IMR-90 (cell line): Measurements from ENCODE around the gene HADHB. TPM values are rescaled to one million over a fixed set of nuclear protein-coding genes. Genes with fewer than 3 reads are reported as not detected.

Source experiments
- ATAC-seq: fragments of 200-7000 bp; cut with Tn5 transposase; 2 replicates; pipeline ENCODE4 v1.9.1; 2020; ENCODE audit warnings: low read depth, mild to moderate bottlenecking, moderate library complexity
- BruUV-seq: library from RNA; stranded (reverse); fragments of 400-500 nt; replicated peaks from 2 replicates; lab custom pipeline; 2021; lab: Mats Ljungman, UMichigan
- CTCF ChIA-PET: fragments of 300-600 bp; formaldehyde crosslinking; extraction: SDS; loops from one replicate; lab custom pipeline; 2021; ENCODE audit warnings: antibody characterized with exemption; lab: Yijun Ruan, JAX
- POLR2A ChIA-PET: fragments of 300-600 bp; sonication (Branson Sonifier 250); formaldehyde crosslinking; loops from one replicate; lab custom pipeline; 2022; ENCODE audit warnings: antibody characterized with exemption; ENCODE audit not compliant: unreplicated experiment; lab: Charles Lee
- DNase-seq: peaks from one replicate; pipeline ENCODE4 v3.0.0; 2013
- H2AFZ ChIP-seq: replicated peaks from 2 replicates; pipeline ENCODE3; 2013; ENCODE audit warnings: low read length, mild to moderate bottlenecking; ENCODE audit not compliant: poor library complexity
- H2AK5ac ChIP-seq: 2 replicates; pipeline ENCODE4 v1.6.1; 2013; ENCODE audit warnings: low read depth, low read length, inconsistent platforms
- H2AK9ac ChIP-seq: replicated peaks from 2 replicates; pipeline ENCODE3; 2013; ENCODE audit warnings: mild to moderate bottlenecking, low read depth, low read length, moderate library complexity; ENCODE audit not compliant: poor library complexity
- H2BK120ac ChIP-seq: 2 replicates; pipeline ENCODE4 v1.6.1; 2013; ENCODE audit warnings: low read depth, low read length, inconsistent platforms
- H2BK15ac ChIP-seq: 3 replicates; pipeline ENCODE4 v1.6.1; 2013; ENCODE audit warnings: low read depth, low read length, inconsistent platforms
- H2BK20ac ChIP-seq: 2 replicates; pipeline ENCODE4 v1.6.1; 2013; ENCODE audit warnings: low read depth, mild to moderate bottlenecking, inconsistent platforms, low read length, moderate library complexity
- H2BK5ac ChIP-seq: 2 replicates; pipeline ENCODE4 v1.6.1; 2013; ENCODE audit warnings: mild to moderate bottlenecking, low read depth, low read length, inconsistent platforms; ENCODE audit not compliant: poor library complexity, severe bottlenecking
- H3K14ac ChIP-seq: replicated peaks from 2 replicates; pipeline ENCODE4 v1.6.1; 2013; ENCODE audit warnings: low read depth, low read length, inconsistent platforms
- H3K18ac ChIP-seq: 2 replicates; pipeline ENCODE4 v1.6.1; 2013; ENCODE audit warnings: low read depth, low read length, control low read depth
- H3K23ac ChIP-seq: 2 replicates; pipeline ENCODE4 v1.6.1; 2013; ENCODE audit warnings: low read depth, low read length, inconsistent platforms
- H3K27ac ChIP-seq: 2 replicates; pipeline ENCODE4 v1.5.1; 2013; ENCODE audit warnings: mild to moderate bottlenecking, control low read depth, low read length; ENCODE audit not compliant: insufficient read depth
- H3K27me3 ChIP-seq: 2 replicates; pipeline ENCODE4 v1.6.1; 2013; ENCODE audit warnings: low read length; ENCODE audit not compliant: control insufficient read depth, insufficient read depth
- H3K36me3 ChIP-seq: 2 replicates; pipeline ENCODE4 v1.6.1; 2013; ENCODE audit warnings: low read length, mixed read lengths; ENCODE audit not compliant: control insufficient read depth, insufficient read depth
- H3K4ac ChIP-seq: 2 replicates; pipeline ENCODE4 v1.6.1; 2013; ENCODE audit warnings: low read depth, low read length, inconsistent platforms
- H3K4me1 ChIP-seq: 2 replicates; pipeline ENCODE4 v1.6.1; 2013; ENCODE audit warnings: low read length, mixed read lengths; ENCODE audit not compliant: control insufficient read depth, insufficient read depth
- H3K4me2 ChIP-seq: 2 replicates; pipeline ENCODE4 v1.6.1; 2013; ENCODE audit warnings: low read depth, mild to moderate bottlenecking, control low read depth, low read length, moderate library complexity
- H3K4me3 ChIP-seq: 2 replicates; pipeline ENCODE4 v1.5.1; 2013; ENCODE audit warnings: low read depth, mild to moderate bottlenecking, control low read depth, low read length, moderate library complexity; ENCODE audit not compliant: insufficient read depth
- H3K56ac ChIP-seq: 2 replicates; pipeline ENCODE4 v1.6.1; 2013; ENCODE audit warnings: low read length, inconsistent platforms; ENCODE audit not compliant: insufficient read depth; ENCODE audit errors: extremely low read depth
- H3K79me1 ChIP-seq, 2 experiments: 2 replicates each; pipeline ENCODE4 v1.6.1; 2013; ENCODE audit warnings: low read length in 2 of 2, inconsistent platforms in 1 of 2, low read depth in 1 of 2
- H3K9ac ChIP-seq: 2 replicates; pipeline ENCODE4 v1.6.1; 2013; ENCODE audit warnings: low read depth, low read length, control low read depth
- H3K9me1 ChIP-seq: 2 replicates; pipeline ENCODE4 v1.6.1; 2013; ENCODE audit warnings: low read length, inconsistent platforms; ENCODE audit not compliant: insufficient read depth
- H3K9me3 ChIP-seq: 2 replicates; pipeline ENCODE4 v1.6.1; 2013; ENCODE audit warnings: low read length; ENCODE audit not compliant: control insufficient read depth, insufficient read depth
- H4K20me1 ChIP-seq: 2 replicates; pipeline ENCODE4 v1.6.1; 2013; ENCODE audit warnings: low read length, inconsistent platforms; ENCODE audit not compliant: insufficient read depth
- H4K5ac ChIP-seq: 2 replicates; pipeline ENCODE4 v1.6.1; 2013; ENCODE audit warnings: mild to moderate bottlenecking, low read depth, low read length, control low read depth
- H4K8ac ChIP-seq, 2 experiments: 2 replicates each; pipeline ENCODE4 v1.6.1; 2013; ENCODE audit warnings: low read depth in 2 of 2, low read length in 2 of 2, control low read depth in 1 of 2, inconsistent platforms in 1 of 2
- H4K91ac ChIP-seq: 2 replicates; pipeline ENCODE4 v1.6.1; 2013; ENCODE audit warnings: low read depth, low read length, inconsistent platforms; ENCODE audit not compliant: insufficient read depth
- BHLHE40 ChIP-seq: fragments of 150-350 bp; IDR thresholded peaks from 2 replicates; pipeline ENCODE4 v1.6.1; 2016; ENCODE audit warnings: mild to moderate bottlenecking, low read depth, low read length
- CTCF ChIP-seq: conservative IDR thresholded peaks from 2 replicates; pipeline ENCODE4 v1.5.1; 2012; ENCODE audit warnings: mild to moderate bottlenecking, low read depth, low read length, improper control_type of control experiment
- RAD21 ChIP-seq: IDR thresholded peaks from 2 replicates; pipeline ENCODE4 v1.6.1; 2012; ENCODE audit warnings: low read length, improper control_type of control experiment
- WGBS, 2 experiments: methylation state at CpG; one replicate each; pipeline versions ENCODE4 v1.1.5 to v1.1.7; 2013; ENCODE audit warnings: missing lambda C conversion rate in 2 of 2; ENCODE audit not compliant: insufficient read length in 1 of 2; ENCODE audit errors: extremely low coverage in 2 of 2; 5-methylcytosine and 5-hydroxymethylcytosine counted together
- dilution Hi-C: fragments of 300-500 bp; cut with HindIII; formaldehyde crosslinking; loops from one replicate; pipeline ENCODE4 v1.14.3; 2018; ENCODE audit warnings: low sequenced_read_pairs; ENCODE audit not compliant: unreplicated experiment
- in situ Hi-C: fragments of 300-500 bp; cut with MboI; formaldehyde crosslinking; loops from 3 replicates; pipeline ENCODE4 v1.14.3; 2019; ENCODE audit warnings: low sequenced_read_pairs, inconsistent platforms, mixed read lengths
- intact Hi-C: fragments of 100-400 bp; cut with micrococcal nuclease; formaldehyde crosslinking; loops from 2 replicates; pipeline ENCODE4 v1.10.0; 2022
- polyA plus RNA-seq, 3 experiments: library from polyadenylated mRNA; depleted of rRNA; stranded (reverse); fragments of >200 nt; gene quantifications; 2 replicates each; pipeline ENCODE4 v1.2.3, GENCODE V29; 2012; ENCODE audit warnings: low replicate concordance in 1 of 3
- total RNA-seq: library from RNA; depleted of rRNA; stranded (reverse); fragments of >200 nt; gene quantifications from 2 replicates; pipeline ENCODE4 v1.2.3, GENCODE V29; 2012

Gene HADHB
- total and polyA plus RNA-seq, 2 of the 4 experiments (the other 2 are of a cell fraction) = 67.9 to 79.8 TPM

GRCh38 chr2:26246818-26247217 is 2.1 kb downstream of the HADHB start:
- Histone ChIP-seq H3K4ac (no peak overlapping the region), H2BK20ac (no peak overlapping the region), H3K56ac (no peak overlapping the region), H2AK5ac (0 out of 2 replicates have a peak overlapping the region, but pooled peaks have one; percentile 82), H2AK9ac (no peak overlapping the region), H2AFZ (no peak overlapping the region), H4K5ac (no peak overlapping the region), H4K91ac (no peak overlapping the region), H3K27me3 (no peaks in the 10 kb centered on the region), H3K4me2 (peak overlapping the region; percentile 81), H4K8ac (no peak overlapping the region), H2BK5ac (no peak overlapping the region), H3K27ac (no peak overlapping the region), H3K79me1 (peaks cover 21 to 63% of the 10 kb centered on the region in 2 experiments), H3K36me3 (no peaks in the 10 kb centered on the region), H3K9me3 (no peaks in the 10 kb centered on the region), H2BK15ac (no peak overlapping the region), H4K20me1 (peaks cover 13% of the 10 kb centered on the region), H2BK120ac (no peak overlapping the region), H3K18ac (no peak overlapping the region), H3K9ac (no peak overlapping the region), H3K23ac (peak overlapping the region; percentile 35; the same call in 1 of the 2 replicates), H3K14ac (no peak overlapping the region), H3K4me3 (no peak overlapping the region), H3K4me1 (peaks cover 2% of the 10 kb centered on the region; the same call in 1 of the 2 replicates), H3K9me1 (peaks cover 7% of the 10 kb centered on the region)
- ChIA-PET CTCF (no interaction called here), POLR2A (no interaction called here)
- DNase-seq (peak; percentile 67), ATAC-seq (no peak)
- peak; percentile 41; the same call in 1 of the 2 replicates for TF ChIP-seq BHLHE40
- no peak for TF ChIP-seq CTCF
- no peak for TF ChIP-seq RAD21
- WGBS, 2 experiments = 67% methylated on average over 1 of the region's 9 CpGs; no CpG with 5 or more reads in 1 of the 2 experiments
- BruUV-seq = TSS peak; percentile 42
- dilution Hi-C loops = no loop called here
- in situ Hi-C loops = no loop called here
- intact Hi-C loops = loop anchor here (10.0 kb wide), 1 partner anchor 328 kb away; no protein-coding TSS in a partner anchor
